ENCODE measurements around the gene CLCA4. TPM values are rescaled to one million over a fixed set of nuclear protein-coding genes. Genes with fewer than 3 reads are reported as not detected.

The CLCA4 gene
- total RNA-seq, 1 donor = not detected

DNA sequence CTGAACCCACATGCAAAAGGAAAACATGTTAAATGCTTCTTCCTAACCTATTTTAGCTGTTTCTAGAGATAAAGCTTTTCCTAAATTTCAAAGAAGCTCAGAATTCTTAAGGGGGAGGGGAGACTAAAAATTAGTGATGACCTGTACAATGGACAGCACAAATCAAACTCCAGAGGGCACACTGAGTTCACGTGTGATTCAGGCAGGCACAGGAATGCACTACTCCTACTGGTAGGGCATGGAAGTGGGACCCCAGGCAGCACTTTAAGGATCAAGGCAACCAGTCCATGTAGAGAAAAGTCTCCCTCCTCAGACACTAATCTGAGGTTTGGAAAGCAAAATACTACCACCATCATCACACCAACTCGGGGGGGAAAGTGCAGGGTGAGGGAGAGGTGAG lies 31.3 kb upstream of the CLCA4 start:
- peak; percentile 43 for TF ChIP-seq CTCF (IDR thresholded peaks at IDR 0.05; ENCODE audit: insufficient read depth, low read length)
- no peak overlapping the region for H3K4me3 ChIP-seq (ENCODE audit: low read depth, low read length)
- DNase-seq (ENCODE audit: low read depth) = peak; percentile 23

GRCh38 chr1:86516335-86516734 lies 30.5 kb upstream of the CLCA4 start:
- DNase-seq (ENCODE audit: low read depth) = peak; percentile 9
- no peak for TF ChIP-seq CTCF (IDR thresholded peaks at IDR 0.05; ENCODE audit: insufficient read depth, low read length)
- no peak overlapping the region for H3K4me3 ChIP-seq (ENCODE audit: low read depth, low read length)

GRCh38 chr1:86517336-86517735 lies 29.5 kb upstream of the CLCA4 start:
- H3K4me3 ChIP-seq (ENCODE audit: low read depth, low read length) = no peak overlapping the region
- no peak for TF ChIP-seq CTCF (IDR thresholded peaks at IDR 0.05; ENCODE audit: insufficient read depth, low read length)
- no peak for DNase-seq (ENCODE audit: low read depth)

DNA sequence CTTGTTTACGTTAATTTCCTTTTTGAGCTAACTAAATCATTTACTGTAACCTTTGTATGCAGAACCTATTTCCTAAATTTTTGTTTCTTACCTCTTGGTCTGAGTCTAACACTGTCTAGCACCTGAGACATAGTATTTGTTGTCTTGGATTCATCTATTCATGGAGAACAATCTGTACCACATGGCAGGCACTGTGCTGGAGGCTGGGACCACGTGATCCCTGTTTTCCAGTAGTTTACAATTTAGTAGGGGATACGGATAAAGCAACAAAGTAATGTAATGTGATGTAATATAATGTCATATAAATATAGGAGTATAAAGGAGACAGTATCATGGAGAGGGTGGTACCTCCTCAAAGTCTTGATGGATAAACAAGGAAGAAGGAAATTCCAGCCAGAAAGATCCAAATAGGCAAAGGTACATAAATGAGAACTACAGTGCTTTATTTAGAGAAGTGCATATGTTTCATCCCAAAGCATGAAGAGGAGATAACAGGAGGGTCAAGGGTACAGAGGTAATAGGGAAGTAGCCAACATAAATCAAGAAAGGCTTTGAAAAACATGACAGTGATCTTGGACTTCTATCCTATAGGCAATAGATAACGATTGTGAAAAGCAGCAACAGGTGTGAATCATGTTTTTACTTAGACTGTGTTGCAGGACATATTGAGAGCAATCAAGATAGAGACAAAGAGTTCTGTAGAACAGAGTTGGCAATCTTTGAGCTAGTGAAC lies 25.9 kb upstream of the CLCA4 start:
- no peak for TF ChIP-seq CTCF (IDR thresholded peaks at IDR 0.05; ENCODE audit: insufficient read depth, low read length)
- no peak for DNase-seq (ENCODE audit: low read depth)
- no peak overlapping the region for H3K4me3 ChIP-seq (ENCODE audit: low read depth, low read length)

- no peak overlapping the region for H3K4me3 ChIP-seq (ENCODE audit: low read depth, low read length)
- no peak for TF ChIP-seq CTCF (IDR thresholded peaks at IDR 0.05; ENCODE audit: insufficient read depth, low read length)
- DNase-seq (ENCODE audit: low read depth) = no peak
Measured at GRCh38 chr1:86521522-86521891, 25.4 kb upstream of the CLCA4 start.

- no peak overlapping the region for H3K4me3 ChIP-seq (ENCODE audit: low read depth, low read length)
- TF ChIP-seq CTCF (IDR thresholded peaks at IDR 0.05; ENCODE audit: insufficient read depth, low read length) = no peak
- no peak for DNase-seq (ENCODE audit: low read depth)
Measured at GRCh38 chr1:86522240-86522639, 24.6 kb upstream of the CLCA4 start.

All from fibroblast of the aortic adventitia (primary cell).